GM21447 (cell line): ENCODE data around the gene MZB1.
"Not testable (repeated sequence)": the region's sequence is repeated elsewhere in the genome, so short reads cannot be mapped to it uniquely, and the experiment has no call there.

Experiments used
- ATAC-seq: cut with Tn5 transposase; IDR thresholded peaks from one replicate; pipeline ENCODE4 v1.9.1; 2021; ENCODE audit not compliant: unreplicated experiment

MZB1 gene

DNA sequence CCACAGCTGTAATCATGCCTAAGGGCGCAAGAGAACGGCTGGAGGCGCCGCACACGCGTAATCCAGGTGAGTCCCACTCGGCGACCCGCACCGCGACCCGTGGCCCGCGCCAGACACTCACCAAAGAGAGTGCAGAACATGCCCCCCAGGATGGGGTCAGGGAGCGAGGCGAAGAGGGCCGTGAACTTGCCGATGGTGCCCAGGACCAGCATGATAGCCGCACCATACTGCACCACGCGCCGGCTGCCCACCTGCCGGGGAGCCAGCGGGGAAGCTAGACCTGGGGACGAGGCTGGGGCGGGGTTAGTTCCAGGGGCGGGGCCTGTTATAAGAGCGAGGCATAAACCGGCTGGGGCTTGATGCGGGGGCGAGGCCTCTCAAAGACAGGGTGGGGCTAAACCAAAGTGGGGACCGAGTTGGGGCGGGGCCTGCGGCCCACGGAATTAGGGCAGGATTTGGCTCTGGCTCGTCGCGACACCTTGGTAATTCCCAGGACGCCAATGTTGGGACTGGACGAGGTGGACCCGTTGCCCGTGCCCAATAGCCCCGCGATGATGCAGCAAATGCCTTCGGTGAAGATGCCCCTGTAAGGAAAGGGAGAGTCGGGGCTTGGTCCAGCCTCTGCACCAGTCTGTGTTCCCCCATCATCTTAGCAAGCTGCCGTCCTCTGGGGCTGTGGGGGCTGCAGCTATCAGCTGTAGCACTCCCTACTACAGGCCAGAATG is 11.4 kb downstream of the MZB1 start:
- no peak for ATAC-seq

DNA sequence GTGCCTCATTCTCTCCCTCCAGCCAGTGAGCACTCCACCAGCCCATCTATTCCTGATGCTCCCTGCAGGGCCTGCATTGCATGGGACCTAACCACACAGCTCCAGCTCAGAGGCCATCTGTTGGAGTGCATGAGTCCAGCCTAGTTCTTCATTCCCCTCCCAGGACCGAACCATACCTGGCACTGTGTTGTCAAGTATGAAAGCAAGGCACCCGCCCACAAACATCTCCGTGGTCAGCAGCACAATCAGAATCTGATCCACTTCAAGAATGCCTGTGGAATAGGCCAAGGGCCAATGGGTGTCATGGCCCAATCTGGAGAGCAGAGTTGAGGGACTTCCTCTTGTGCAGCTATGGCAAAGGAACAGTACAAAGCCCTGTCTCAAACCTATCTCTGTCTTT is 12.5 kb downstream of the MZB1 start:
- ATAC-seq = no peak

GRCh38 chr5:139376364-139376763 is 13.3 kb downstream of the MZB1 start:
- ATAC-seq = no peak

DNA sequence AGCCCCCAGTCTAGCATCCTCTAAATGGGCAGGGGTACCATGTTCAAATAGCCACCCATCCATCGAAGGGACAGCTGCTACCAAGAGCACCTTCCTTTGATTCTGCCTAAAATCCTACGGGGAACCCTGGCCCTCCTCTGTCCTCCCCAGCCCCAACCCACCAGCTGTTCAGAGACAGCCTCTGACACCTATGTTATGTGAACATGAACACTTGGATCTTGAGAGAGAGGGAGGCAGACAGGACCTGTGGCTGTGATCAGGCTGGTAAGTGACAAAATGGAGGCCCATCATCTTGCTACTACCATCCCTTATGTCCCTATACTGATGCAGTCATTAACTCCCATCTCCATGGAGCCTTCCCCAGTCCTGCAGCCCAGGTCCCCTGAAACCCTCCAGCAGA is 14.8 kb downstream of the MZB1 start:
- ATAC-seq = no peak

- no peak for ATAC-seq
Measured at GRCh38 chr5:139371482-139372435, 18.0 kb downstream of the MZB1 start.

- ATAC-seq = no peak
Measured at GRCh38 chr5:139369181-139369580, 20.5 kb downstream of the MZB1 start.

GRCh38 chr5:139368613-139369012 is 21.1 kb downstream of the MZB1 start:
- ATAC-seq = no peak

- no peak for ATAC-seq
Measured at GRCh38 chr5:139364466-139364865, 25.2 kb downstream of the MZB1 start.

- no peak for ATAC-seq
Measured at GRCh38 chr5:139363937-139364336, 25.8 kb downstream of the MZB1 start.

DNA sequence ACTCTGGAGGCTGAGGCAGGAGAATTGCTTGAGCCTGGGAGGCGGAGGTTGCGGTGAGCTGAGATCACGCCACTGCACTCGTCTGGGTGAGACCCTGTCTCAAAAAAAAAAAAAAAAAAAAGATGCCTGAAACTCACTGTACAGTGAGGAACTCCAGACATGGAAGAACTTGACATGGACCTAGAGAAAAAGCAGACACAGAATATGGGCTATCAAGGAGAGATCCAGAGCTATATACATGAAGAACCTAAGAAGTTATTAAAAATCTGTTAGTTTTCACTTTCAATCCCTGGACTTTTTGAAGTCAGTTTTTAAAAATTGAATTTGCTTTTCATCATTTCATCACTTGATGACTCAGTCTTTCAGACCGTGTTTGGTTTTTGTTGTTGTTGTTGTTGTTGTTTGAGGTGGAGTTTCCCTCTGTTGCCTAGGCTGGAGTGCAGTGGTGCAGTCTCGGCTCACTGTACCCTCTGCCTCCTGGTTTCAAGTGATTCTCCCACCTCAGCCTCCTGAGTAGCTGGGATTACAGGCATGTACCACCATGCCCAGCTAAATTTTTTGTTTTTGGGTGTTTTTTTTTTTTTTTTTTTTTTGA is 27.8 kb downstream of the MZB1 start:
- ATAC-seq = no peak

DNA sequence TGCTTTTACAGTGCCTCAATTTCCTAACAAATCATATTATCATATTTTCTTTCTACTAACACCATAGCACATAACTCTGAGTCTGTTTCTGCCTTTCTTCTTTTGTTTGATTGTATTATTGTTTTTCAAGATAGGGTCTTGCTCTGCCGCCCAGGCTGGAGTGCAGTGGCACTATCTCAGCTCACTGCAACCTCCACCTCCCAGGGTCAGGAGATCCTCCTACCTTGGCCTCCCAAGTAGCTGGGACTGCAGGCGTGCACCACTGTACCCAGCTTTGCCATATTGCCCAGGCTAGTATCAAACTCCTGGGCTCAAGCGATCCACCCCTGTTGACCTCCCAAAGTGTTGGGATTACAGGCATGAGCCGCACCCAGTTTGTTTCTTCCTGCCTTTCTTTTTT is 29.3 kb downstream of the MZB1 start:
- no peak for ATAC-seq

DNA sequence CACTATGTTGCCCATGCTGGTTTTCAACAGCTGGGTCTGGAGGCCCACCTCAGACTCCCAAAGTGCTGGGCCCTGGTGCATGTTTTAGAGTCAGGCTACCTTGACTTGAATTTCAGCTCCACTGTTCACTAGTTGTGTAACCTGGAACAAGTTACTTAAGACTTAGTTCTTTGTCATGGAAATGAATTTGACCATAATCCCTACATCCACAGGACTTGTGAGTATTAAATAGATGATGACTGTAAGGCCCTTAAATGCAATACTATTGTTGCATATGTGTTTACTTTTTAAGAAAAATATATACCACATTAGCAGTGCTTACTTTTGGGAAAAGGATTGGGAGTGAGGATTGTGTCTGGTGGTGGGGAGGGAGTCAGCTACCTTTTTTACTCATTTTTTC is 31.6 kb downstream of the MZB1 start:
- ATAC-seq = no peak

DNA sequence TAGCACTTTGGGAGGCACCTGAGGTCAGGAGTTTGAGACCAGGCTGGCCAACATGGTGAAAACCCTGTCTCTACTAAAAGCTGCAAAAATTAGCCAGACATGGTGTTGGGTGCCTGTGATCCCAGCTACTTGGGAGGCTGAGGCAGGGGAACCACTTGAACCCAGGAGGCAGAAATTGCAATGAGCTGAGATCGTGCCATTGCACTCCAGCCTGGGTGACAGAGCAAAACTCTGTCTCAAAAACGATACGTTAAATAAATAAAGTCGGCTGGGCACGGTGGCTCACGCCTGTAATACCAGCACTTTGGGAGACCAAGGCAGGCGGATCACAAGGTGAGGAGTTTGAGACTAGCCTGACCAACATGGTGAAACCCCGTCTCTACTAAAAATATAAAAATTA is 33.8 kb downstream of the MZB1 start:
- ATAC-seq = not testable (repeated sequence)

DNA sequence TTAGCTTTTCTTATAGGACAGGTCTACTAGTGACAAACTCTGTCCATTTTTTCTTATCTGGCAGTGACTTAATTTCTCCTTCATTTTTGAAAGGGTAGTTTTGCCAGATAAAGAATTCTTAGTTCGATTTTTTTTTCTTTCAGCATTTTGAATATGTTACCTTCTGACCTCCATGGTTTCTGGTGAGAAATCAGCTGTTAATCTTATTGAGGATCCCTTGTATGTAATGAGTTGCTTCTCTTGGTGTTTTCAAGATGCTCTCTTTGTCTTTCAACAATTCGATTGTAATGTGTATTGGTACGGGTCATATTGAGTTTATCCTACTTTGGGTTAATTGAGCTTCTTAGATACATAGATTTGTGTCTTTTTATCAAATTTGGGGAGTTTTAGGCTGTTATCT is 35.5 kb downstream of the MZB1 start:
- no peak for ATAC-seq

DNA sequence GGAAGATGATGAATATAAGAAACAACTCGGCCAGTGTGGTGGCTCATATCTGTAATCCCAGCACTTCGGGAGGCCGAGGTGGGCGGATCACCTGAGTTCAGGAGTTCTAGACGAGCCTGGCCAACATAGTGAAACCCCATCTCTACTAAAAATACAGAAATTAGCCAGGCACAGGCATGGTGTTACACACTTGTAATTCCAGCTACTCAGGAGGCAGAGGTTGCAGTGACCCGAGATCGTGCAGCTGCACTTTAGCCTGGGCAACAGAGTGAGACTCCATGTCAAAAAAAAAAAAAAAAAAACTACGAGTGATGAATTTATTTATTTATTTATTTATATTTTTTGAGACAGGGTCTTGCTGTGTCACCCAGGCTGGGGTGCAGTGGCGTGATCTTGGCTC is 41.9 kb downstream of the MZB1 start:
- ATAC-seq = not testable (repeated sequence)

- ATAC-seq = not testable (repeated sequence)
Measured at GRCh38 chr5:139345442-139345841, 44.3 kb downstream of the MZB1 start.

DNA sequence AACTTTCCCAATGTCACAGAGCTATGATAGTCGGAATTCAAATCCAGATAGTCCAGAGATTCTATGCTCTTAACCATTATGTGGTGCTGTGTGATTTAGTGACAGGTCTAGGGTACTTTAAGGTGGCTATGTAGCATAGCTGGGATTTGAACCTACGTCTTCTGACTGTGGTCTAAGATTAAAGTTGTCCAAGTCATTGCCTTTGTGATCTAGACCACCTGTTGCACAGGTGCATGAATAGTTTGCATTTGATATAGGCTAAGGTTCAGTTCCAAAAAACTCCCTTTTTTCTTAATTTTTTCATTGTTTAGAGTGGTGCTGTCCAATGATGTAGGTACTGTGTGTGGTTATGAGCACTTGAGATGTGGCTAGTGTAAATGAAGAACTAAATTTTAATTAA is 45.5 kb downstream of the MZB1 start:
- ATAC-seq = no peak

GRCh38 chr5:139343476-139343875 is 46.2 kb downstream of the MZB1 start:
- no peak for ATAC-seq

DNA sequence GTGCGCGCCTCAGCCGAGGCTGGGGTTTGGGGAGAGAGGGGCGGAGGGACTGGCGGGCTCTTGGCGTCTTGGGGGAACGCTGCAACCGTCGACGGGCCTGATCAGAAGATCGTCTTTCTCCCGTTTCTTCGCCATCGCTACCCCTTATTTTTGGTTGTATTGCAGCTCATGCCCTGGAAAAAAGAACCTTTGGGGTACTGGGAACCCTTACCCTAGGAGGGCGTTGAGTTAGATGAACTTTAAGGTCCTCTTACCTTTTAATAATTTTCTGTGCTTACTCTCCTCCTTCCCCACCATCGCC is 47.3 kb downstream of the MZB1 start:
- ATAC-seq = no peak

DNA sequence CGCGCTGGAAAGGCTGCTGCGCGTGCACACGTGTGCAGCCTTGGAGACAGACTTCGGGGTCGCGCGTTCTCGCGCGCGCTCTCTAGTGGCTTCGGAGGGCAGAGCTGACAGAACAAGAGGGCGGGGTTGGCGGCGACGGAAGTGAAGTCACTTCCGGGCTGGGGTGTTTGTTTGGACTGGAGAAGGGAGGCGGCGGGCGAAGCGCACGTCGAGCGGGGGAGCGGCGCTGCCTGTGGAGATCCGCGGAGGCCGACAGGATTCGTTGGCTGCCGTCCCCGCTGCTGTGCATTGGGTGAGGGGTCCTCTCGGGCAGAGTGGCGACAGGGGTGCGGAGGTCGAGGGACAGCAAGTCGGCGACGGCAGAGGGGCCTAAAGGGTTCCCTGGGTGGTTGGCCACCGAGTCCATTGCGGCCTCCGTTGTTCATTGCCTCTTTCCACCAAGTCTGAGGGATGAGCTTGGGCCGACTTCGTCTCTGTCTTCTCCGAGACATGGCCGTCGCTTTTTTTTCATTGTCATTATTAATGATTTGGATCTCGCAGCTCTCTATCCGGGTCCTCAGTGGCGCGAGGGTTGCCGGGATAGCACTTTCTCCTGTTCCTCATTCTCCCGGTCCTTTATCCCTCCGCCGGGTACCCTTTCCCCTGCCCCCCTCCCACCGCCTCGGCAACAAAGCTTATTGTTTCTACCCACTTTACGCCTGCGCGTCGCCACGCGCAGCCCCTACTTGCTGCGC is 47.9 kb downstream of the MZB1 start, which contains the start of gene PAIP2:
Gene PAIP2, plus strand, starts transcription at position 166 of the 734 bp plus-strand sequence. CDS start 21,931 bp downstream, outside the sequence.
- ATAC-seq = peak; percentile 90

GRCh38 chr5:139341187-139341688 is 48.5 kb downstream of the MZB1 start:
- no peak for ATAC-seq
